CD4-positive, alpha-beta T cell treated with Interleukin-21 for 1 hour (primary cell): ENCODE measurements around the gene PTCRA.
"Not testable (repeated sequence)": the region's sequence is repeated elsewhere in the genome, so short reads cannot be mapped to it uniquely, and the experiment has no call there.

Source experiments
- DNase-seq: peaks from one replicate; pipeline ENCODE4 v3.0.0-alpha.2; 2020

The PTCRA gene

DNA sequence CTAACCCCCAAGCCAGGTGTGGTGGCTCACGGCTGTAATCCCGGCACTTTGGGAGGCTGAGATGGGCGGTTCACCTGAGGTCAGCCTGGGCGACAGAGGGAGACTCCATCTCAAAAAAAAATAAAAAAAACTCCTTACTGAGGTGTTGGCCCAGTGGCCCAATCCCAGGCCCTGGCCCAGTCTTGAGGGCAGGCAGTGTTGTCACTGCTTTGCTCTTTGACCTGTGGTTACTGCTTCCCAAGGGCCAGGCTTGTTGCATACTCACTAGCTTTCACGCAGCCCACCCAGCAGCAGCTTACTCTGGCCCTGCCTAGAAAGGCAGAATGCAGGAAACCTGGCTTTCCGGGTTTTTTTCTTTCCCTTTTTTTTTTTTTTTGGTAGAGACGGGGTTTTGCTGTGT lies 26.6 kb downstream of the PTCRA start:
- no peak for DNase-seq

DNA sequence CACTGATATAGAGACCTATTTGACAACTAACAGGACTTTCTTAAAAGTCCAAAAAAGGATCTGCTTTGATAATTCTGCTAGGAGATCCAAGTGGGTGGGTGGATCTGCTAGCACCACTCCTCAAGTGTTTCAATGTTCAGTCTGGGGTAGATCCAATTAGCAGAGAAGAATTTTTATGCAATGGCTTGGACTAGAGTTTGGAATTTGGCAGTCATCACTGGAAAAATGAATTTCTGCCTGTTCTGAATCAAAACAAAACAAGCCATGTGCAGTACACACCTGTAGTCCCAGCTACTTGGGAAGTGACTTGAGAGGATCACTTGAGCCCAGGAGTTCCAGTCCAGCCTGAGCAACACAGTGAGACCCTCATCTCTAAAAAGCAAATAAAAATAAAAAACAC lies 32.1 kb downstream of the PTCRA start:
- no peak for DNase-seq

DNA sequence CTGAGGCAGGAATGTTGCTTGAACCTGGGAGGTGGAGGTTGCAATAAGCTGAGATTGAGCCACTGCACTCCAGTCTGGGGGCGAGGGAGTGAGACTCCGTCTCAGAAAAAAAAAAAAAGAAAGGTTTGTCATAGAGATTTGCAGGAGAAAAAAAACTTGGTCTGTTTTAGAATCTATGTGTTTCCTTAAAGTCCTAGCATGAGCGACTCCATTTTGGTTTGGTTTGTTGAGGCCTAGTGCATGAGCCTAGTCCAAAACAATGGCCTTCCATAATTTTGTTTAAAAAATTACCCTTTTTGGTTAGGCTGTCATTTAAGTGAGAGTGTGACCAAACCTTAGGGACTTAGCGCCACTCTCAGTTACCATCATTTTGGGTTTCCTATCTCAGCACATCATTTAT lies 36.5 kb downstream of the PTCRA start:
- DNase-seq = no peak

DNA sequence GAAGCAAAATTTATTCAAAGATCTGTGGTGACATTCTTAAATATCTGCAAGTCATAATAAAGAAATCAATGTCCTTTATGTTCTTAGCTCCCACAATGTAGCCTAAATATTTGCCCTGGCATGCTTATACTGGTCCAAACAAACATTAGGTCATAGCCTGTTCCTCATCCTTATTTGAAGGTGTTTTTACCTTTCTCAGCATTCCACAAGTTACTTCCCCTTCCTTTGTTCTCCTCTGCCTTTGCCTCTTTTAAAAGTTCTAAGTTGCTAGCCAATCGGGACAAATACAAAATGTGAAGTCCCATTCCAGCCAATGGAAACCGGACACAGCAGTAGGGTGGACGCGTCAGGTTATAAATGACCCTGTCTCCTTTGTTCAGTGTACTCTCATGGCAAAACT lies 38.6 kb downstream of the PTCRA start:
- not testable (repeated sequence) for DNase-seq

DNA sequence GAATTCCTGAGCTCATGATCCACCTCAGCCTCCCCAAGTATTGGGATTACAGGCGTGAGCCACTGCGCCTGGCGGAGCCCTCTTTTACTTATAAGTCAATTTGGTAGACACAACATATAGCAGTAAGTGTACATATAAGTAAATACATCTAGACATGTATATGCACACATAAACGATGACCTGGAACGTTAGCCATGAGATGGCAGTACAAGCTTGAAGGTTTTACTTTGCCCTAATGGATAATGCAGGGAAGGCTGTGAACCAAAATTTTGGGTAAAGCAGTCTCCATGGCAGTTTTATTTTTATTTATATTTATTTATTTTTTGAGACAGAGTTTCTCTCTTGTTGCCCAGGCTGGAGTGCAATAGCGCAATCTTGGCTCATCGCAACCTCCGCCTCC lies 42.3 kb downstream of the PTCRA start:
- no peak for DNase-seq

DNA sequence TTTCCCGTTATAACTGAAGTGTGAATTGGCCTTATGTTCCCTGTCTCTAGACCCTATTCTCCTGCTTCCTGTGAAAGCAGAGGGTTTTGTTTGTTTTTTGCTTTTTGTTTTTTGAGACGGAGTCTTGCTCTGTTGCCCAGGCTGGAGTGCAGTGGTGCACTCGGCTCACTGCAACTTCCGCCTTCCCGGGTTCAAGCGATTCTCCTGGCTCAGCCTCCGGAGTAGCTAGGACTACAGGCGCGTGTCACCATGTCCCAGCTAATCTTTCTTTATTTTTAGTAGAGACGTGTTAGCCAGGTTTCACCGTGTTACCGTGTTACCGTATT lies 44.0 kb downstream of the PTCRA start:
- DNase-seq = no peak

DNA sequence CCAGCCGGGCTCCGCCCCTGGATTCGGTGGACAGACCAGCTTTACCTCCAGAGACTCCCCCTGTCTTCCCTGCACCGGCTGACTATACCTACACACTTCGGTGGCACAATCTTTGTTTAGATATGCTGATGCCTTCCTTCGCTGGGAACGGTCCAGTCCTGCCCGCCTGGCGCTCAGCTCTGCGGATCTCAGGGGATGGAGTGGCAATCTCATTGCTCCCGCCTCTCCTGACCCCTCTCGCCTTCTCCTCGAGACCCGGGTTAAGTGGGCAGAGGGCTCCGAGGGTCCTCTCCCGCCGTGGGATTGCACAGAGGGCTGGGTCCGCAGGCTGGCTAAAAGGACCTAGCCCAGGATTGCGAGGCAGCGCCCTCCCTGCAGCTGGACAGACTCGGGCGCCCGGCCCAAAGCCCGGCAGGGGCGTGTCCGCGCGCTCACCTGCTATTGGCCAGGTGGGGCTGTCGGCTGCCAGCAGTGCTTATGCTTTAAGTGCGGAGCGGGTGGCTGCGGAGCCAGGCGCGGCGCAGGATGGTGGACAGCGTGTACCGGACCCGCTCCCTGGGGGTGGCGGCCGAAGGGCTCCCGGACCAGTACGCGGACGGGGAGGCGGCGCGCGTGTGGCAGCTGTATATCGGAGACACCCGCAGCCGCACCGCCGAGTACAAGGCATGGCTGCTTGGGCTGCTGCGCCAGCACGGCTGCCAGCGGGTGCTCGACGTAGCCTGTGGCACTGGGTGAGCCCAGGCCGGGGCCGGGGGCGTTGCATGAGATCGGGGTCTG lies 44.6 kb downstream of the PTCRA start, which contains the start of gene GNMT:
TSS of gene GNMT (plus strand) at position 512 of the 777 bp plus-strand sequence. CDS start at position 526, 14 bp downstream.
- peak; percentile 20 for DNase-seq

DNA sequence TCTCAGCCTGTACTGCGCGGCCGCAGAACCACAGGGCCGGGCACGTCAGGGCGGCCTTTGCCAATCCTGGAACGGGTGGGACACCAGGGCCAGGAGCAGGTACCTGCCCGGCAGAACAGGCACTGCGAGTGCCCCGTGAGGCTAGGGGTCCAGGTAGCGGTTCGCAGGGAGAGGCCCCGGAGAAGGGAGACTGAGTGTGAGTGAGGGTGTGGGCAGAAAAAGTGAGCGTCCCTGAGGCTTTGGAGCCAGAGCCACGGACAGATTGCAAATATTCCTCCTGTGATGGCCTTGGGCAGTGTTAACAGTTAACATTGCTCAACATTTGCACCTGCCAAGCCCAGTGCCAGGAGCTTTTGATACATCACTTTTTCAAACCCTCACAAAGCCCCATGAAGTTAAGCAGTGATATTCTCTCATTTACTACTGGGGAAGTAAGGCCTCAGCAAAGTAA lies 45.2 kb downstream of the PTCRA start:
- no peak for DNase-seq

DNA sequence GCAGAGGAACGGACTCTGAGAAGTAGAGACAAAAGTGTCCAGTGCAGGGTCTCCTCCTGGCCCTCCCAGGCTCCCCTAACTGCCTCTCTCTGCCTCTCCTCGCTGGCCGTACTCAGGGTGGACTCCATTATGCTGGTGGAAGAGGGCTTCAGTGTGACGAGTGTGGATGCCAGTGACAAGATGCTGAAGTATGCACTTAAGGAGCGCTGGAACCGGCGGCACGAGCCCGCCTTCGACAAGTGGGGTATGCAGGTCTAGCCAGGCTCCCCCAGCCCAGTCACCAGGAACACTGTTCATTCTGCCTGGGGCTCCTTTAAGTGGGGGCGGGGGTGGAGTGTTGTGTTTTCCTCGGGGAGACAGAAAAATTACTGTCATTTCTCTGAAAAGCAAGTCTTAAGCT lies 46.2 kb downstream of the PTCRA start:
- no peak for DNase-seq

DNA sequence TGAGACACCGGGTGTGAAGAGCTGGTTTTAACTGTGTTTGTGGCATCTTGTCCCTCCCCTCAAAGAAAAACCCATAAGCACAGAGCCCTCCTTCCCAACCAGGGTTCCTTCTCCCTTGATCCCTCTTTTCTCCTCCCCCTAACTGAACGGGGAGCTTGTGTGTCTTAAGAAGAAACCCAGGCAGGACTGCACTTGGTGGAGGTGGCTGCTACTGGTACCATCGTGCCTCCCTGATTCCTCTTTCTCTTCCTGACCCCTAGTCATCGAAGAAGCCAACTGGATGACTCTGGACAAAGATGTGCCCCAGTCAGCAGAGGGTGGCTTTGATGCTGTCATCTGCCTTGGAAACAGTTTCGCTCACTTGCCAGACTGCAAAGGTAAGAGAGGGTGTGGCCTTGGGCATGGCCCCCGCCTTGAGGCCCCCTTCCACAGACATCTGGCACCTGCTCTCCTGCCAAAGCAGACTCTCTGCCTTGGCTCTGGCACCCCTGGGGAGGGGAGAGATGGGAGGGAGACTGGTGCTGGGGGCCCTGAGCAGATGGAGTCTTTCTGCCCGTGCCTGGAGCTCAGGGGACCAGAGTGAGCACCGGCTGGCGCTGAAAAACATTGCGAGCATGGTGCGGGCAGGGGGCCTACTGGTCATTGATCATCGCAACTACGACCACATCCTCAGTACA lies 46.8 kb downstream of the PTCRA start:
- DNase-seq = no peak

DNA sequence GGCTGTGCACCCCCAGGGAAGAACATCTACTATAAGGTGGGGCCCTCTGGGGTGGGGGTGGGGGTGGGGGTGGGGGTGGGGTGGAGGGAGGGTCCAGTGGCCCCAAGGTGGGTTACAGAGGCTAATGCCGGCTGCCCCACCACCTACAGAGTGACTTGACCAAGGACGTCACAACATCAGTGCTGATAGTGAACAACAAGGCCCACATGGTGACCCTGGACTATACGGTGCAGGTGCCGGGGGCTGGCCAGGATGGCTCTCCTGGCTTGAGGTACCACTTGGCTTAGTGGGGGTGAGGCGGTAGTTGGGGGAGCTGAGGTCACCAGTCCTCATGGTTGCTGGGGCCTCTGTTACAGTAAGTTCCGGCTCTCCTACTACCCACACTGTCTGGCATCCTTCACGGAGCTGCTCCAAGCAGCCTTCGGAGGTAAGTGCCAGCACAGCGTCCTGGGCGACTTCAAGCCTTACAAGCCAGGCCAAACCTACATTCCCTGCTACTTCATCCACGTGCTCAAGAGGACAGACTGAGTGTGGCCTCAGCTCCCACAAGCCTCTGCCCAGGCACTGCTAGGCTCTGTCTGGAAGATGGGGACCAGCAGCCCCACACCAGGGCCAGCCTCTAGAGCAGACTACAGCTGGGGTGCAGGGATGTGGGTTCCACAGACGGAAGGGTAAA lies 47.5 kb downstream of the PTCRA start:
- DNase-seq = no peak

DNA sequence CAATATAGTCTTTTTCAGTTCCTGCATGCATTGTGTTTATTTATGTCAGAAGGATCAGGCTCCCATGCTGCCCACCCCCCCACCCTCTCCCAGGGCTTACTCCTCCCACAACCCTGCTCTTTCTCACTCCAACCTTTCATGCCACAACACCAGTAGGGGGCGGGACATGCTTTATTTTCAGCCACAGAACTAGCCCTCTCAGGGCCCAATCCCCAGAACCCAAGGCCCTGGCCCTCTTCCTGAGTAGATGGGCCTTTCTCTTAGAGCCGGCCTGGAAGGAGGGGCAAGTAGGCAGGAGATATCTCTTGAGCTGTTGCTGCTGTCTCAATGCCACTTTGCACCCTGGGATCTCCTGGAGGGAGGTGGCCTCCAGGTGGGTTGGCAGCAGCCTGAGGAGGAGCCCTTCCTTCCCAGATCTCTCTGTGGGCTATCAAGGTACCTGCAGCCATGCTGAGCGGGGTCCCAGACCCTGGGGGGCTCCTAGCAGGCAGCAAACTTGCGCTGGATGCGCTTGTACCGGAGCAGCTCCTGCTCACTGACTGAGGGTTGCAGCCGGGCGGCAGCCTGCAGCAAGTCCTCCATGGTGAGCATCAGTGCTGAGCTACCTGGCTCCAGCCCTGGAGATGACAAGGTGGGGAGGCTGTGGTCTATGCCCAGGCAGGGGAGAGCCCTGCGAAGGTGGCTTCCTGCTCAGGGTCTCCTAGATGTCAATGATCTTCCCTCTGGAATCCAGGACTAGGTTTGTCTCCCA lies 48.2 kb downstream of the PTCRA start:
- DNase-seq = peak; percentile 48

DNA sequence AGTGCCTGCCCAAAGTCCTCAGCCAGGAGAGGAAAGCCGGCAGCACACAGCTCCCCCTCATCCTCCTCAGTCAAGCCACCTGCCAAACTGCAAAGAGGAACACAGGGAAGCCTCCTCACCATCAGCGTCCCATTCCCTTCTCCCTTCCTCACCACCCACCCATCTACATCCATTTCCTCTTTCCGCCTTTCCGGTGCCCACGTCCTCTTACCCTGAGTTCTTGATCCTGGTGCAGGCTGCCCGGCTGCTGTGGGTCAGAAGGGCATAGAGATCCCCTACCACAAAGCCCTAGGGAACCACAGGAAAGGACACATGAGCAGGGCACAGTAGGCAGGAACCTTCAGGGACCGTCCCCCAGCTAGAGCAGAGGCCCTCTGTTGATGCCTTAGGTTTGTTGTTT lies 50.7 kb downstream of the PTCRA start:
- no peak for DNase-seq

DNA sequence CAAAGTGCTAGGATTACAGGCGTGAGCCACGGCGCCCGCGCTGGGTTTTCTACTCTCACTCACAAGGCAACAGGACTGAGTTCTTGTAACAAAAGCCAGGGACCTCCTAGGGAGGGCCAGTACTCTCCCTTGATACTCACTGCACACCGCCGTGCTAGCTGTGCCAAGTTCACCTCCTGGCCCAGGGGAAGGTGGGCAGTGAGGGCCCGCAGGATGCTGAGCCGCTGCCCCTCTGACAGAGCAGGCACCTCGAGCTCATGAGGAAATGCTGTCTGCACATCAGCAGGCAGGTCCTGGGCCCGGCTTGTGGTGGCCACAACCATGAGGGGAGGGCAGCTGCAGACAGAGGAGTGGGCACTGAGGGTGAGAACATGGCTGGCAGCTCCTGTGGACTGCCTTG lies 51.4 kb downstream of the PTCRA start:
- DNase-seq = no peak

DNA sequence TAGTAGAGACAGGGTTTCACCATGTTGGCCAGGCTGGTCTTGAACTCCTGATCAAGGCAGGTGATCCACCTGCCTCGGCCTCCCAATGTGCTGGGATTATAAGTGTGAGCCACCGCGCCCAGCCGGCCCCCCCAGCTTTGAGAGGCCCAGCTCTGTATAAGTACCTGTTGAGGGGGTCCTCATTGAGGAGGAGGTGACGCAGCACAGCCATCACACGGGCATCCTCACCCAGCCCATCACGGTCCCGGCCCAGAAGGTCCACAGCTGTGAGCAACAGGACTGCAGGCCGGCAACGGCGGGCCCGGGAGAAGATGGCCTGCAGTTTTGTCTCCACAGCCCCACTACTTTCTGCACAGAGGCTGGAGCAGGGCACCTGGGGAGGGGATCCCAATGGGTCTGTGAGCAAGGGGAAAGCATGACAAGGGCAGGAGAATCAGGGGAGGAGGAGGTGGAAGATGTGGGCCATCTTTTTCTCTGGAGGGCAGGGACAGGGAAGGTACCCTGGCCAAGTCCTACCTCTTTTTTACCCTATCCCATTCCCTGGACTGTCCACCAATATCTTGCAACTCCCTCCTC lies 52.4 kb downstream of the PTCRA start:
- DNase-seq = no peak

DNA sequence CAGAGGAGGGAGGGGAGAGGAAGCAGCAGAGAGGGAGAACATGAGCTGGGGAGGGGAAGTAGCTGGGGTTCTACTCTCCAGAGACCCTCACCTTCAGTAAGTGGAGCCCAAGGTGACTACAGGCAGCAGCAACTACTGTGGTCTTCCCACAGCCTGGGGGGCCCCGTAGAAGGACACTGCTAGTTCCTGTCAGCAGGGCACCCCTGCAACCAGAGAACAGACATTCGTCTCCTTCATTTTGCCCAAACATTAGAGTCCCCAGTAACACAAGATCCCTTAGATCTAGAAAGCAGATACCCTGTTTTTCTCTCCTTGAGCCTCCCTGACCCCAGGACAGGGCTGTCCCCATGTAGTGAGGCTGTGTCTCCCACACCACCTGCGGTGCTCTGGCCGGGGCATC lies 52.9 kb downstream of the PTCRA start:
- DNase-seq = no peak

DNA sequence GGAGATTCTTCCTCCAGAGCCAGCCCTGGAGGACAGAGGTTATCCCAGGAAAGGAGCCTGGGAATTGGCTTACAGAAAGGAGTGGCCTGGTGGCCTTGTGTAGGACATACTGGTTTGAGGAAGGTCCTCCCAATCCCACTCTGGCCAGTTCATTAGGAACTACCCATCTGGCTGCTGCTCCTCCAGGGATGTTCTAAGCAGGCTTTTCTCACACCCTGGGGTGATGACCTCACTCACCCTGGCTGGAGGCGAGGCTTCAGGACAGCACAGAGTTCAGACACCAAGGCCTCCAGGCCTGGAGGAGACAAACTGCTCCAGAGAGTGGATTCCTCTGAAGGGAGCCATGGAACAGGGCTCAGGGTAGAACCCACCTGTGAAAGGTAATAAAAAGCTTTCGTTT lies 53.6 kb downstream of the PTCRA start:
- no peak for DNase-seq

DNA sequence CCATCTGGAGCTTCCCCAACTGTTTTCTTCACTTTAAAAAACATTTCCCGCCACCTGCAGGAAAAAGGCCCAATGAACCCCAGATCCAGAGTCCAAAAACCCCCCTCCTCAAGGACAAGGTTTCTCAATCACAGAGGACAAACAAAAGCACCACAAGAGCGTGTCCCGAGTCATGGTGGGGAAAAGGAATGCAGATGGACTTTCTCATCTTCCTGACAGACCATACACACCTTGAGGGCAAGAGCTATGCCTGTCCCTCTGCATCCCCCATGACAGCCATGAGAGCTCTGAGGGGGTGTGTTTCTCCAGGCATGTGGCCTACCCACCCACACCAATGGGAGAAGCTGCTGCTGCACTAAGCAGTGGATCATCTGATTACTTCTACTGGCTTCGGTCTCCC lies 54.1 kb downstream of the PTCRA start:
- DNase-seq = no peak

DNA sequence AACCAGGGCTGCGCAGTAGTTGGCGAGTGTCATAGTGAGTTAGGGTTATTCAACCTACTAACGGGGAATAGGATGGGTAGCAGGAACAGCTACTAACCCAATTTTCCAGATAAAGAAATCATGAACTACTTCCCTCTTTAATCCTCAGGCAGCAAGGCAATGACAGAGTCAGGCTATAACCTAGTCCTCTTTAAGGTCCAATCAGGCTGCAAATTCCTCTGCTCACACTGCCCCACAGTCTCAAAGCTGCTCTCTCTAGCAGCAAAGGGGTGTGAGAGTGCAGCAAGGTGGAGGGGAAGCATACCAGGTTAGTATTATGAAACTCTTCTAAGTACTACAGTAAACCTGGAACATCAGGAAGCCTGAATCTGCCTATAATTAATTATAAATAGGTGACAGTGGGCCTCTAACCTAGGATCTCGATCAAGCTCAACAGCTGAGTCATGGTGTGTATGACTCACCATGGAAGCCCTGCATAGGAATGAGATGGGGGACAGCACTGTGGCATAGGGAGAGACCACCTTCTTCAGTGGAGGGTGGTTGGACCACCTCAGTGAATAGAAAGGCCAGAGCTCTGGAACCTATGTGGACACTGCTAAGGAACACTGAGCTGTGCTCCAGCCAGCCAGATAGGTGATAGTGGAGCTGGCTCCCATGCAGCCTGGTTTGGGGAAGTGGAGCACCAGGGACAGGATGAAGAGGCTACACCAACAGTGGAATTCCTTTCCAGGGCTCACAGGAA lies 55.2 kb downstream of the PTCRA start:
- no peak for DNase-seq

DNA sequence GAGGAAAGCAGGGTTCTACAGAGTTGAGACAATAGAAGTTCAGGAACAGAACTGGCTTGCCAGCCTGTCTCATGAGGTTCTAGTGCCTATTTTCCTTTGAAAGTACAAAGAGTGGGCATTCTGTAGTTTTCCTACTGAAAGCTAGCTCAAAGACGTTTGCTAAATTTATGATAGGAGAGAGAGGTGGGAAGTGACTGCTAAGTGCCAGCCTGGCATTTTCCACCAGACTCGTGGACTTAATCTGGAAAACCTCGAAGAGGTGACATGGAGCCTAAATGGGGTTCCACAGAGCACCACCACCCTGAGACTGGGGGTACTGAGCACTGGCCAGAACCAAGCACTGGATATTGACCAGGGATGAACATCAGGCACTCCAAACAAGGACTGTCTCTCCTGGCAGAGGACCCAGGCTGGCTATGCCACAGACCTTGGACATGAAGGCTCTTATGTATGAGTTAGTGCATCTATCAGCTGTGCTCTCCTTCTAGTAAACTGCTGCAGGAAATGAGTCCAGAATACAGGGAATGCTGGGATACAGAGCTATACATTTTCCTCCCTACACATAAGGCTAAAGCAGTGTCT lies 56.0 kb downstream of the PTCRA start:
- no peak for DNase-seq

DNA sequence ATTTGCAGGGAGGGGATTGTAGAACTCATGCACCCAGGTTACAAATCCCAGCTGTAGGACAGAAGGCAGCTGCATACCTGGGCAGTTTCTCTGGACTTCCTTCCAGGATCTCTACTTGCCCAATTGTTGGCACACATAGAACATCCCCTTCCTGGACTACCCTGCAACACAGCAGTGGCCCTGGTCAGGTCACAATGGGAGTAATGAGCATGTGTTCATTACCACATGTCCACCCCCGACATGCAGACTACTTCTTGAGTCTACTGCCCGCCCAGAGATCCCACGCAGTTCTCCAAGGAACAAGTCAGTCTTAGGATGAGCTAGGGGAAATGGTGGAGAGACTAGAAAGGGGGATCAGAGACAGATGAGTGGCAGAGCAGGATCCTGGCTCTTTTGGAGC lies 58.1 kb downstream of the PTCRA start:
- DNase-seq = no peak
